ENCODE data around the gene PPP1R12B. TPM values are rescaled to one million over a fixed set of nuclear protein-coding genes. Genes with fewer than 3 reads are reported as not detected.
"Not testable (repeated sequence)": the region's sequence is repeated elsewhere in the genome, so short reads cannot be mapped to it uniquely, and the experiment has no call there.

Gene PPP1R12B
- total RNA-seq, 1 experiment from 2014 or later: 18.7 TPM

GRCh38 chr1:202561240-202561639, 212.7 kb downstream of the PPP1R12B start:
- no peak for DNase-seq (ENCODE audit: low spot score)

GRCh38 chr1:202561726-202562443, 213.4 kb downstream of the PPP1R12B start:
- DNase-seq (ENCODE audit: low spot score): peak; percentile 20

GRCh38 chr1:202562444-202563060, 214.1 kb downstream of the PPP1R12B start:
- no peak for DNase-seq (ENCODE audit: low spot score)

GRCh38 chr1:202563818-202564217, 215.3 kb downstream of the PPP1R12B start:
- no peak for DNase-seq (ENCODE audit: low spot score)

GRCh38 chr1:202564958-202565495, 216.5 kb downstream of the PPP1R12B start:
- no peak for DNase-seq (ENCODE audit: low spot score)

GRCh38 chr1:202565890-202566602, 217.5 kb downstream of the PPP1R12B start:
- DNase-seq (ENCODE audit: low spot score): no peak

- DNase-seq (ENCODE audit: low spot score): no peak
These were observed 219.2 kb downstream of the PPP1R12B start for GRCh38 chr1:202567738-202568137.

- no peak for DNase-seq (ENCODE audit: low spot score)
These were observed 219.9 kb downstream of the PPP1R12B start for GRCh38 chr1:202568410-202568809.

GRCh38 chr1:202568826-202569225, 220.3 kb downstream of the PPP1R12B start:
- no peak for DNase-seq (ENCODE audit: low spot score)

- DNase-seq (ENCODE audit: low spot score): no peak
These were observed 221.2 kb downstream of the PPP1R12B start for GRCh38 chr1:202569393-202570322.

- peak; percentile 67 for DNase-seq (ENCODE audit: low spot score)
These were observed 223.3 kb downstream of the PPP1R12B start for GRCh38 chr1:202571719-202572339.

GRCh38 chr1:202572867-202573266, 224.4 kb downstream of the PPP1R12B start:
- no peak for DNase-seq (ENCODE audit: low spot score)

GRCh38 chr1:202575918-202576653, 227.6 kb downstream of the PPP1R12B start:
- no peak for DNase-seq (ENCODE audit: low spot score)

- no peak for DNase-seq (ENCODE audit: low spot score)
These were observed 228.3 kb downstream of the PPP1R12B start for GRCh38 chr1:202576816-202577215.

- no peak for DNase-seq (ENCODE audit: low spot score)
These were observed 228.9 kb downstream of the PPP1R12B start for GRCh38 chr1:202577381-202577780.

- no peak for DNase-seq (ENCODE audit: low spot score)
These were observed 229.6 kb downstream of the PPP1R12B start for GRCh38 chr1:202578001-202578504.

- DNase-seq (ENCODE audit: low spot score): no peak
These were observed 230.1 kb downstream of the PPP1R12B start for GRCh38 chr1:202578565-202578964.

GRCh38 chr1:202579806-202580205, 231.3 kb downstream of the PPP1R12B start:
- no peak for DNase-seq (ENCODE audit: low spot score)

GRCh38 chr1:202580619-202581018, 232.1 kb downstream of the PPP1R12B start:
- no peak for DNase-seq (ENCODE audit: low spot score)

- not testable (repeated sequence) for DNase-seq (ENCODE audit: low spot score)
These were observed 233.9 kb downstream of the PPP1R12B start for GRCh38 chr1:202582350-202582749.
